ENCODE results near the gene COQ5.

COQ5 gene

GRCh38 chr12:120554678-120555077 is 25.7 kb upstream of the COQ5 start:
- TF ChIP-seq CTCF (IDR thresholded peaks at IDR 0.05): no peak

GRCh38 chr12:120546050-120546386 is 17.1 kb upstream of the COQ5 start:
- no peak for TF ChIP-seq CTCF (IDR thresholded peaks at IDR 0.05)

- TF ChIP-seq CTCF (IDR thresholded peaks at IDR 0.05): no peak
These were observed 15.7 kb upstream of the COQ5 start for GRCh38 chr12:120544691-120545090.

- no peak for TF ChIP-seq CTCF (IDR thresholded peaks at IDR 0.05)
These were observed 13.2 kb upstream of the COQ5 start for GRCh38 chr12:120542166-120542565.

GRCh38 chr12:120540445-120540844 is 11.5 kb upstream of the COQ5 start:
- TF ChIP-seq CTCF (IDR thresholded peaks at IDR 0.05): no peak

GRCh38 chr12:120539303-120539702 is 10.3 kb upstream of the COQ5 start:
- no peak for TF ChIP-seq CTCF (IDR thresholded peaks at IDR 0.05)

- no peak for TF ChIP-seq CTCF (IDR thresholded peaks at IDR 0.05)
These were observed 9.6 kb upstream of the COQ5 start for GRCh38 chr12:120538281-120539156.

- no peak for TF ChIP-seq CTCF (IDR thresholded peaks at IDR 0.05)
These were observed 8.9 kb upstream of the COQ5 start for GRCh38 chr12:120537856-120538220.
